ENCODE measurements around the gene CCDC192.
"Not testable (repeated sequence)": the region's sequence is repeated elsewhere in the genome, so short reads cannot be mapped to it uniquely, and the experiment has no call there.

DNA sequence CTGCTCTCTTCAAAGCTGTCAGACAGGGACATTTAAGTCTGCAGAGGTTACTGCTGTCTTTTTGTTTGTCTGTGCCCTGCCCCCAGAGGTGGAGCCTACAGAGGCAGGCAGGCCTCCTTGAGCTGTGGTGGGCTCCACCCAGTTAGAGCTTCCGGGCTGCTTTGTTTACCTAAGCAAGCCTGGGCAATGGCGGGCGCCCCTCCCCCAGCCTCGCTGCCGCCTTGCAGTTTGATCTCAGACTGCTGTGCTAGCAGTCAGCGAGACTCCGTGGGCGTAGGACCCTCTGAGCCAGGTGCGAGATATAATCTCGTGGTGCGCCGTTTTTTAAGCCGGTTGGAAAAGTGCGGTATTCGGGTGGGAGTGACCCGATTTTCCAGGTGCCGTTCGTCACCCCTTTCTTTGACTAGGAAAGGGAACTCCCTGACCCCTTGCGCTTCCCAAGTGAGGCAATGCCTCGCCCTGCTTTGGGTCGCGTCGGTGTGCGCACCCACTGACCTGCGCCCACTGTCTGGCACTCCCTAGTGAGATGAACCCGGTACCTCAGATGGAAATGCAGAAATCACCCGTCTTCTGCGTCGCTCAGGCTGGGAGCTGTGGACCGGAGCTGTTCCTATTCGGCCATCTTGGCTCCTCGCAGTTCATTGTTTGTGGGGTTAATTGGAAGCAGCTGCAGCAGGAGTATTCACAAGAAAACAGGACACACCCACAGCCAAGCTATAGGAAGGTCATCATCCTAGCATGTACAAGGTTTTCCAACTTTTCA, 49.5 kb downstream of the CCDC192 start:
- TF ChIP-seq, protein P1, sequence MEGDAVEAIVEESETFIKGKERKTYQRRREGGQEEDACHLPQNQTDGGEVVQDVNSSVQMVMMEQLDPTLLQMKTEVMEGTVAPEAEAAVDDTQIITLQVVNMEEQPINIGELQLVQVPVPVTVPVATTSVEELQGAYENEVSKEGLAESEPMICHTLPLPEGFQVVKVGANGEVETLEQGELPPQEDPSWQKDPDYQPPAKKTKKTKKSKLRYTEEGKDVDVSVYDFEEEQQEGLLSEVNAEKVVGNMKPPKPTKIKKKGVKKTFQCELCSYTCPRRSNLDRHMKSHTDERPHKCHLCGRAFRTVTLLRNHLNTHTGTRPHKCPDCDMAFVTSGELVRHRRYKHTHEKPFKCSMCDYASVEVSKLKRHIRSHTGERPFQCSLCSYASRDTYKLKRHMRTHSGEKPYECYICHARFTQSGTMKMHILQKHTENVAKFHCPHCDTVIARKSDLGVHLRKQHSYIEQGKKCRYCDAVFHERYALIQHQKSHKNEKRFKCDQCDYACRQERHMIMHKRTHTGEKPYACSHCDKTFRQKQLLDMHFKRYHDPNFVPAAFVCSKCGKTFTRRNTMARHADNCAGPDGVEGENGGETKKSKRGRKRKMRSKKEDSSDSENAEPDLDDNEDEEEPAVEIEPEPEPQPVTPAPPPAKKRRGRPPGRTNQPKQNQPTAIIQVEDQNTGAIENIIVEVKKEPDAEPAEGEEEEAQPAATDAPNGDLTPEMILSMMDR (IDR thresholded peaks at IDR 0.05; ENCODE audit: insufficient read depth, low read length, poor library complexity, severe bottlenecking) = not testable (repeated sequence)
- TF ChIP-seq EZH2phosphoT487 (conservative IDR thresholded peaks at IDR 0.05; ENCODE audit: low read length) = not testable (repeated sequence)

Measured in SU-DHL-6 (cell line).